ENCODE results near the gene EDIL3.

GRCh38 chr5:84063041-84063440, 321.6 kb downstream of the EDIL3 start:
- TF ChIP-seq CTCF (IDR thresholded peaks at IDR 0.05) (no peak), POLR2A (IDR thresholded peaks at IDR 0.05) (no peak)

Data from tibial nerve (tissue), 3 donors.